ENCODE results near the gene DNAJC5. TPM values are rescaled to one million over a fixed set of nuclear protein-coding genes. Genes with fewer than 3 reads are reported as not detected.

The DNAJC5 gene
- total RNA-seq, 1 experiment from 2014 or later: 59.5 TPM

GRCh38 chr20:63895202-63895951, 451 bp downstream of the DNAJC5 start:
- peaks cover 5% of the 10 kb centered on the region for H3K36me3 ChIP-seq (ENCODE audit: control insufficient read depth, insufficient read depth, low read length)
- H3K27ac ChIP-seq (ENCODE audit: low read length): peak overlapping the region; percentile 91
- BruUV-seq (replicated peaks): no TSS peak
- ChIA-PET CTCF (interaction anchor here (0.6 kb wide), 1 partner anchor 274 kb away, joined by 3 read pairs; no protein-coding TSS in a partner anchor), POLR2A (interaction anchor here (0.5 to 0.7 kb wide), 4 partner anchors 15 to 161 kb away, joined by 3 to 10 read pairs (median 5); no protein-coding TSS in a partner anchor)
- DNase-seq (ENCODE audit: low read depth, low spot score) (no peak), ATAC-seq (no peak; the same call in 1 of the 2 replicates)
- in situ Hi-C loops (cut with HindIII; ENCODE audit: low pct_unique_long_range_greater_than_20kb, low sequenced_read_pairs): no loop called here
- intact Hi-C loops (cut with micrococcal nuclease; ENCODE audit: unreplicated experiment): no loop called here
- no peaks in the 10 kb centered on the region for H3K27me3 ChIP-seq (ENCODE audit: control insufficient read depth, insufficient read depth, low read length)
- H3K4me3 ChIP-seq (ENCODE audit: low read depth in 2 of 2, low read length in 2 of 2): peak overlapping the region; percentile 72 to 76
- H3K9me3 ChIP-seq (ENCODE audit: control insufficient read depth, insufficient read depth, low read depth, low read length): no peaks in the 10 kb centered on the region
- no peak for TF ChIP-seq REST (IDR thresholded peaks at IDR 0.05; ENCODE audit: insufficient read depth in 1 of 2, low read depth in 2 of 2, low read length in 1 of 2)
- TF ChIP-seq SIN3A (IDR thresholded peaks at IDR 0.05; ENCODE audit: borderline replicate concordance, insufficient read depth, low read depth, low read length): no peak
- TF ChIP-seq TCF7L2 (IDR thresholded peaks at IDR 0.05; ENCODE audit: low read depth, low read length): no peak
- TF ChIP-seq POLR2AphosphoS5 (IDR thresholded peaks at IDR 0.05; ENCODE audit: low read depth, low read length): no peak
- no peak for TF ChIP-seq CTCF (IDR thresholded peaks at IDR 0.05)
- peaks cover 19% of the 10 kb centered on the region for H3K4me1 ChIP-seq (ENCODE audit: control insufficient read depth, insufficient read depth, low read length)

GRCh38 chr20:63895952-63896263, 982 bp downstream of the DNAJC5 start:
- no TSS peak for BruUV-seq (replicated peaks)
- POLR2A ChIA-PET: interaction anchor here (0.5 to 0.7 kb wide), 4 partner anchors 14 to 188 kb away, joined by 3 to 10 read pairs (median 5); partner anchors contain the start of genes ARFRP1 and ZGPAT
- Histone ChIP-seq H3K27ac (ENCODE audit: low read length) (peak overlapping the region; percentile 91), H3K4me3 (ENCODE audit: low read depth in 2 of 2, low read length in 2 of 2) (peak overlapping the region; percentile 72 to 76), H3K27me3 (ENCODE audit: control insufficient read depth, insufficient read depth, low read length) (no peaks in the 10 kb centered on the region), H3K36me3 (ENCODE audit: control insufficient read depth, insufficient read depth, low read length) (0 out of 2 replicates have a peak, but pooled peaks cover 2% of the 10 kb centered on the region), H3K9me3 (ENCODE audit: control insufficient read depth, insufficient read depth, low read depth, low read length) (no peaks in the 10 kb centered on the region), H3K4me1 (ENCODE audit: control insufficient read depth, insufficient read depth, low read length) (peaks cover 22% of the 10 kb centered on the region)
- DNase-seq (ENCODE audit: low read depth, low spot score) (no peak), ATAC-seq (no peak)
- no peak for TF ChIP-seq CTCF (IDR thresholded peaks at IDR 0.05)
- TF ChIP-seq TCF7L2 (IDR thresholded peaks at IDR 0.05; ENCODE audit: low read depth, low read length): no peak
- TF ChIP-seq POLR2AphosphoS5 (IDR thresholded peaks at IDR 0.05; ENCODE audit: low read depth, low read length): no peak
- TF ChIP-seq REST (IDR thresholded peaks at IDR 0.05; ENCODE audit: insufficient read depth in 1 of 2, low read depth in 2 of 2, low read length in 1 of 2): no peak
- TF ChIP-seq SIN3A (IDR thresholded peaks at IDR 0.05; ENCODE audit: borderline replicate concordance, insufficient read depth, low read depth, low read length): no peak
- in situ Hi-C loops (cut with HindIII; ENCODE audit: low pct_unique_long_range_greater_than_20kb, low sequenced_read_pairs): no loop called here
- CTCF ChIA-PET: interaction anchor here (0.6 kb wide), 1 partner anchor 275 kb away, joined by 3 read pairs; no protein-coding TSS in a partner anchor
- intact Hi-C loops (cut with micrococcal nuclease; ENCODE audit: unreplicated experiment): no loop called here

Measured in Panc1 (cell line).